IMR-90 (cell line): ENCODE data around the gene TTLL9. TPM values are rescaled to one million over a fixed set of nuclear protein-coding genes. Genes with fewer than 3 reads are reported as not detected.

Experiments used
- ATAC-seq: fragments of 200-7000 bp; cut with Tn5 transposase; 2 replicates; pipeline ENCODE4 v1.9.1; 2020; ENCODE audit warnings: low read depth, mild to moderate bottlenecking, moderate library complexity
- BruUV-seq: library from RNA; stranded (reverse); fragments of 400-500 nt; replicated peaks from 2 replicates; lab custom pipeline; 2021; lab: Mats Ljungman, UMichigan
- CTCF ChIA-PET: fragments of 300-600 bp; formaldehyde crosslinking; extraction: SDS; loops from one replicate; lab custom pipeline; 2021; ENCODE audit warnings: antibody characterized with exemption; lab: Yijun Ruan, JAX
- POLR2A ChIA-PET: fragments of 300-600 bp; sonication (Branson Sonifier 250); formaldehyde crosslinking; loops from one replicate; lab custom pipeline; 2022; ENCODE audit warnings: antibody characterized with exemption; ENCODE audit not compliant: unreplicated experiment; lab: Charles Lee
- DNase-seq: peaks from one replicate; pipeline ENCODE4 v3.0.0; 2013
- H2AFZ ChIP-seq: replicated peaks from 2 replicates; pipeline ENCODE3; 2013; ENCODE audit warnings: low read length, mild to moderate bottlenecking; ENCODE audit not compliant: poor library complexity
- H2AK5ac ChIP-seq: 2 replicates; pipeline ENCODE4 v1.6.1; 2013; ENCODE audit warnings: low read depth, low read length, inconsistent platforms
- H2AK9ac ChIP-seq: replicated peaks from 2 replicates; pipeline ENCODE3; 2013; ENCODE audit warnings: mild to moderate bottlenecking, low read depth, low read length, moderate library complexity; ENCODE audit not compliant: poor library complexity
- H2BK120ac ChIP-seq: 2 replicates; pipeline ENCODE4 v1.6.1; 2013; ENCODE audit warnings: low read depth, low read length, inconsistent platforms
- H2BK15ac ChIP-seq: 3 replicates; pipeline ENCODE4 v1.6.1; 2013; ENCODE audit warnings: low read depth, low read length, inconsistent platforms
- H2BK20ac ChIP-seq: 2 replicates; pipeline ENCODE4 v1.6.1; 2013; ENCODE audit warnings: low read depth, mild to moderate bottlenecking, inconsistent platforms, low read length, moderate library complexity
- H2BK5ac ChIP-seq: 2 replicates; pipeline ENCODE4 v1.6.1; 2013; ENCODE audit warnings: mild to moderate bottlenecking, low read depth, low read length, inconsistent platforms; ENCODE audit not compliant: poor library complexity, severe bottlenecking
- H3K14ac ChIP-seq: replicated peaks from 2 replicates; pipeline ENCODE4 v1.6.1; 2013; ENCODE audit warnings: low read depth, low read length, inconsistent platforms
- H3K18ac ChIP-seq: 2 replicates; pipeline ENCODE4 v1.6.1; 2013; ENCODE audit warnings: low read depth, low read length, control low read depth
- H3K23ac ChIP-seq: 2 replicates; pipeline ENCODE4 v1.6.1; 2013; ENCODE audit warnings: low read depth, low read length, inconsistent platforms
- H3K27ac ChIP-seq: 2 replicates; pipeline ENCODE4 v1.5.1; 2013; ENCODE audit warnings: mild to moderate bottlenecking, control low read depth, low read length; ENCODE audit not compliant: insufficient read depth
- H3K27me3 ChIP-seq: 2 replicates; pipeline ENCODE4 v1.6.1; 2013; ENCODE audit warnings: low read length; ENCODE audit not compliant: control insufficient read depth, insufficient read depth
- H3K36me3 ChIP-seq: 2 replicates; pipeline ENCODE4 v1.6.1; 2013; ENCODE audit warnings: low read length, mixed read lengths; ENCODE audit not compliant: control insufficient read depth, insufficient read depth
- H3K4ac ChIP-seq: 2 replicates; pipeline ENCODE4 v1.6.1; 2013; ENCODE audit warnings: low read depth, low read length, inconsistent platforms
- H3K4me1 ChIP-seq: 2 replicates; pipeline ENCODE4 v1.6.1; 2013; ENCODE audit warnings: low read length, mixed read lengths; ENCODE audit not compliant: control insufficient read depth, insufficient read depth
- H3K4me2 ChIP-seq: 2 replicates; pipeline ENCODE4 v1.6.1; 2013; ENCODE audit warnings: low read depth, mild to moderate bottlenecking, control low read depth, low read length, moderate library complexity
- H3K4me3 ChIP-seq: 2 replicates; pipeline ENCODE4 v1.5.1; 2013; ENCODE audit warnings: low read depth, mild to moderate bottlenecking, control low read depth, low read length, moderate library complexity; ENCODE audit not compliant: insufficient read depth
- H3K56ac ChIP-seq: 2 replicates; pipeline ENCODE4 v1.6.1; 2013; ENCODE audit warnings: low read length, inconsistent platforms; ENCODE audit not compliant: insufficient read depth; ENCODE audit errors: extremely low read depth
- H3K79me1 ChIP-seq, 2 experiments: 2 replicates each; pipeline ENCODE4 v1.6.1; 2013; ENCODE audit warnings: low read length in 2 of 2, inconsistent platforms in 1 of 2, low read depth in 1 of 2
- H3K9ac ChIP-seq: 2 replicates; pipeline ENCODE4 v1.6.1; 2013; ENCODE audit warnings: low read depth, low read length, control low read depth
- H3K9me1 ChIP-seq: 2 replicates; pipeline ENCODE4 v1.6.1; 2013; ENCODE audit warnings: low read length, inconsistent platforms; ENCODE audit not compliant: insufficient read depth
- H3K9me3 ChIP-seq: 2 replicates; pipeline ENCODE4 v1.6.1; 2013; ENCODE audit warnings: low read length; ENCODE audit not compliant: control insufficient read depth, insufficient read depth
- H4K20me1 ChIP-seq: 2 replicates; pipeline ENCODE4 v1.6.1; 2013; ENCODE audit warnings: low read length, inconsistent platforms; ENCODE audit not compliant: insufficient read depth
- H4K5ac ChIP-seq: 2 replicates; pipeline ENCODE4 v1.6.1; 2013; ENCODE audit warnings: mild to moderate bottlenecking, low read depth, low read length, control low read depth
- H4K8ac ChIP-seq, 2 experiments: 2 replicates each; pipeline ENCODE4 v1.6.1; 2013; ENCODE audit warnings: low read depth in 2 of 2, low read length in 2 of 2, control low read depth in 1 of 2, inconsistent platforms in 1 of 2
- H4K91ac ChIP-seq: 2 replicates; pipeline ENCODE4 v1.6.1; 2013; ENCODE audit warnings: low read depth, low read length, inconsistent platforms; ENCODE audit not compliant: insufficient read depth
- CTCF ChIP-seq: conservative IDR thresholded peaks from 2 replicates; pipeline ENCODE4 v1.5.1; 2012; ENCODE audit warnings: mild to moderate bottlenecking, low read depth, low read length, improper control_type of control experiment
- FOS ChIP-seq: fragments of 150-350 bp; IDR thresholded peaks from 2 replicates; pipeline ENCODE4 v1.6.1; 2016; ENCODE audit warnings: low read depth, low read length
- MAFK ChIP-seq: IDR thresholded peaks from 2 replicates; pipeline ENCODE4 v1.6.1; 2012; ENCODE audit warnings: low read depth, low read length, improper control_type of control experiment
- RAD21 ChIP-seq: IDR thresholded peaks from 2 replicates; pipeline ENCODE4 v1.6.1; 2012; ENCODE audit warnings: low read length, improper control_type of control experiment
- RCOR1 ChIP-seq: IDR thresholded peaks from 2 replicates; pipeline ENCODE4 v1.6.1; 2012; ENCODE audit warnings: mild to moderate bottlenecking, low read length, improper control_type of control experiment; ENCODE audit not compliant: insufficient replicate concordance
- RFX5 ChIP-seq: IDR thresholded peaks from 2 replicates; pipeline ENCODE4 v1.8.0; 2012; ENCODE audit warnings: low read depth, mild to moderate bottlenecking, low read length, moderate library complexity
- WGBS, 2 experiments: methylation state at CpG; one replicate each; pipeline versions ENCODE4 v1.1.5 to v1.1.7; 2013; ENCODE audit warnings: missing lambda C conversion rate in 2 of 2; ENCODE audit not compliant: insufficient read length in 1 of 2; ENCODE audit errors: extremely low coverage in 2 of 2; 5-methylcytosine and 5-hydroxymethylcytosine counted together
- dilution Hi-C: fragments of 300-500 bp; cut with HindIII; formaldehyde crosslinking; loops from one replicate; pipeline ENCODE4 v1.14.3; 2018; ENCODE audit warnings: low sequenced_read_pairs; ENCODE audit not compliant: unreplicated experiment
- in situ Hi-C: fragments of 300-500 bp; cut with MboI; formaldehyde crosslinking; loops from 3 replicates; pipeline ENCODE4 v1.14.3; 2019; ENCODE audit warnings: low sequenced_read_pairs, inconsistent platforms, mixed read lengths
- intact Hi-C: fragments of 100-400 bp; cut with micrococcal nuclease; formaldehyde crosslinking; loops from 2 replicates; pipeline ENCODE4 v1.10.0; 2022
- polyA plus RNA-seq, 3 experiments: library from polyadenylated mRNA; depleted of rRNA; stranded (reverse); fragments of >200 nt; gene quantifications; 2 replicates each; pipeline ENCODE4 v1.2.3, GENCODE V29; 2012; ENCODE audit warnings: low replicate concordance in 1 of 3
- total RNA-seq: library from RNA; depleted of rRNA; stranded (reverse); fragments of >200 nt; gene quantifications from 2 replicates; pipeline ENCODE4 v1.2.3, GENCODE V29; 2012

Gene TTLL9
- total and polyA plus RNA-seq, 2 of the 4 experiments (the other 2 are of a cell fraction) = not detected

- no peak overlapping the region for H3K4ac ChIP-seq
- H2BK120ac ChIP-seq = no peak overlapping the region
- H4K8ac ChIP-seq = no peak overlapping the region
- H3K79me1 ChIP-seq = no peaks in the 10 kb centered on the region
- ChIA-PET CTCF (no interaction called here), POLR2A (no interaction called here)
- DNase-seq (peak; percentile 49), ATAC-seq (peak; percentile 83)
- H2AFZ ChIP-seq = no peak overlapping the region
- no peak overlapping the region for H2BK20ac ChIP-seq
- H3K9ac ChIP-seq = no peak overlapping the region
- H3K27ac ChIP-seq = no peak overlapping the region
- H4K20me1 ChIP-seq = no peaks in the 10 kb centered on the region
- H3K4me3 ChIP-seq = no peak overlapping the region
- 28% methylated on average over 2 of the region's 8 CpGs; no CpG with 5 or more reads in 1 of the 2 experiments for WGBS, 2 experiments
- no peaks in the 10 kb centered on the region for H3K9me3 ChIP-seq
- no peak overlapping the region for H3K18ac ChIP-seq
- in situ Hi-C loops = no loop called here
- H3K36me3 ChIP-seq = no peaks in the 10 kb centered on the region
- no peak overlapping the region for H4K5ac ChIP-seq
- H3K9me1 ChIP-seq = no peaks in the 10 kb centered on the region
- no peaks in the 10 kb centered on the region for H3K4me1 ChIP-seq
- dilution Hi-C loops = no loop called here
- H3K4me2 ChIP-seq = no peak overlapping the region
- TF ChIP-seq MAFK = no peak
- no peak for TF ChIP-seq FOS
- TF ChIP-seq RAD21 = no peak
- peak; percentile 97 for TF ChIP-seq RFX5
- TF ChIP-seq RCOR1 = no peak
- no peak for TF ChIP-seq CTCF
- H2AK9ac ChIP-seq = no peak overlapping the region
- peaks cover 19% of the 10 kb centered on the region for H3K27me3 ChIP-seq
- H2AK5ac ChIP-seq = no peak overlapping the region
- no peak overlapping the region for H3K56ac ChIP-seq
- no peak overlapping the region for H3K23ac ChIP-seq
- no TSS peak for BruUV-seq
- no peak overlapping the region for H2BK5ac ChIP-seq
- no peak overlapping the region for H2BK15ac ChIP-seq
- no peak overlapping the region for H3K14ac ChIP-seq
- no peak overlapping the region for H4K91ac ChIP-seq
- intact Hi-C loops = no loop called here
These were observed 24.7 kb downstream of the TTLL9 start for GRCh38 chr20:31894980-31895675.
